Neural cell (in vitro differentiated cells): ENCODE measurements around the gene EMILIN2. TPM values are rescaled to one million over a fixed set of nuclear protein-coding genes. Genes with fewer than 3 reads are reported as not detected.

ENCODE experiments used
- H2AFZ ChIP-seq: fragments of 200-600, 300-800 bp; sonication (generic), shearing (Covaris generic); 2 replicates; pipeline ENCODE4 v1.6.0; 2014; ENCODE audit warnings: low read depth, mild to moderate bottlenecking, antibody characterized with exemption, low read length, moderate library complexity
- H3F3A ChIP-seq: fragments of 200-600 bp; shearing (Covaris generic); 2 replicates; pipeline ENCODE4 v1.6.1; 2016; ENCODE audit warnings: mild to moderate bottlenecking, moderate library complexity, mixed read lengths, antibody characterized with exemption, low read length; ENCODE audit not compliant: insufficient read depth, poor library complexity, severe bottlenecking
- H3K27ac ChIP-seq: fragments of 200-600, 300-800 bp; sonication (generic), shearing (Covaris generic); 2 replicates; pipeline ENCODE4 v1.5.1; 2014; ENCODE audit warnings: mild to moderate bottlenecking, low read length, moderate library complexity
- H3K27me3 ChIP-seq: fragments of 300-800, 200-600 bp; sonication (generic), shearing (Covaris generic); 2 replicates; pipeline ENCODE4 v1.6.0; 2014; ENCODE audit warnings: mild to moderate bottlenecking, low read depth, low read length, moderate library complexity; ENCODE audit not compliant: insufficient read depth
- H3K36me3 ChIP-seq: fragments of 300-800, 200-600 bp; sonication (generic), shearing (Covaris generic); 2 replicates; pipeline ENCODE4 v1.5.1; 2014; ENCODE audit warnings: mild to moderate bottlenecking, antibody characterized with exemption, low read length, moderate library complexity; ENCODE audit not compliant: insufficient read depth
- H3K4me2 ChIP-seq: fragments of 300-800, 200-600 bp; sonication (generic), shearing (Covaris generic); 2 replicates; pipeline ENCODE4 v1.6.0; 2014; ENCODE audit warnings: mild to moderate bottlenecking, low read length
- H3K4me3 ChIP-seq: fragments of 300-800, 200-600 bp; sonication (generic), shearing (Covaris generic); 2 replicates; pipeline ENCODE4 v1.5.1; 2014; ENCODE audit warnings: mild to moderate bottlenecking, low read length, moderate library complexity
- H3K79me2 ChIP-seq: fragments of 200-600 bp; shearing (Covaris generic); replicated peaks from 2 replicates; pipeline ENCODE4 v1.6.0; 2014; ENCODE audit warnings: mild to moderate bottlenecking, low read length, moderate library complexity; ENCODE audit not compliant: insufficient read depth
- H3K9ac ChIP-seq: fragments of 300-800, 200-600 bp; sonication (generic), shearing (Covaris generic); 2 replicates; pipeline ENCODE4 v1.6.1; 2016; ENCODE audit warnings: mild to moderate bottlenecking, low read length, mixed read lengths
- H3K9me2 ChIP-seq: fragments of 200-600 bp; shearing (Covaris generic); 2 replicates; pipeline ENCODE4 v1.6.1; 2016; ENCODE audit warnings: mild to moderate bottlenecking, low read length, mixed read lengths; ENCODE audit not compliant: insufficient read depth
- H3K9me3 ChIP-seq: fragments of 200-600, 300-800 bp; sonication (generic), shearing (Covaris generic); 2 replicates; pipeline ENCODE4 v1.6.1; 2016; ENCODE audit warnings: mild to moderate bottlenecking, mixed run types, low read length, moderate library complexity, mixed read lengths
- H4K20me1 ChIP-seq: fragments of 200-600 bp; shearing (Covaris generic); 2 replicates; pipeline ENCODE4 v1.6.1; 2016; ENCODE audit warnings: mild to moderate bottlenecking, mixed run types; ENCODE audit not compliant: insufficient read depth
- CTCF ChIP-seq: fragments of 450-650 bp; IDR thresholded peaks from 2 replicates; pipeline ENCODE4 v1.5.1; 2014; ENCODE audit warnings: antibody characterized with exemption, mild to moderate bottlenecking, moderate library complexity; ENCODE audit not compliant: poor library complexity, severe bottlenecking
- EP300 ChIP-seq: fragments of 450-650 bp; conservative IDR thresholded peaks from 2 replicates; pipeline ENCODE4 v1.6.1; 2014; ENCODE audit warnings: antibody characterized with exemption, mild to moderate bottlenecking, moderate library complexity; ENCODE audit not compliant: poor library complexity, severe bottlenecking
- EZH2 ChIP-seq: fragments of 200-600, 300-800 bp; shearing (Covaris generic), sonication (generic); IDR thresholded peaks from 2 replicates; pipeline ENCODE4 v1.6.1; 2014; ENCODE audit warnings: antibody characterized with exemption, low read length, borderline replicate concordance, mild to moderate bottlenecking; ENCODE audit not compliant: insufficient read depth, poor library complexity, severe bottlenecking
- MXI1 ChIP-seq: fragments of 450-650 bp; conservative IDR thresholded peaks from 2 replicates; pipeline ENCODE4 v1.6.1; 2014; ENCODE audit warnings: antibody characterized with exemption, mild to moderate bottlenecking; ENCODE audit not compliant: poor library complexity, severe bottlenecking
- POLR2AphosphoS5 ChIP-seq: IDR thresholded peaks from 2 replicates; pipeline ENCODE4 v1.6.1; 2012
- RAD21 ChIP-seq: fragments of 450-650 bp; conservative IDR thresholded peaks from 2 replicates; pipeline ENCODE4 v1.6.1; 2014; ENCODE audit warnings: antibody characterized with exemption, mild to moderate bottlenecking, moderate library complexity
- REST ChIP-seq: IDR thresholded peaks from 2 replicates; pipeline ENCODE4 v1.6.1; 2012; ENCODE audit warnings: borderline replicate concordance
- SMC3 ChIP-seq: fragments of 450-650 bp; conservative IDR thresholded peaks from 2 replicates; pipeline ENCODE4 v1.6.1; 2014; ENCODE audit warnings: antibody characterized with exemption, mild to moderate bottlenecking, moderate library complexity; ENCODE audit not compliant: poor library complexity
- TAF1 ChIP-seq: IDR thresholded peaks from 2 replicates; pipeline ENCODE4 v1.6.1; 2012; ENCODE audit warnings: low read depth
- polyA plus RNA-seq: library from polyadenylated mRNA; depleted of rRNA; stranded (reverse); fragments of >200 nt; gene quantifications from 2 replicates; pipeline ENCODE4 v1.2.3, GENCODE V29; 2014

EMILIN2 gene
- polyA plus RNA-seq, 1 donor from 2014 or later: not detected

- H3K9me3 ChIP-seq: no peaks in the 10 kb centered on the region
- no peaks in the 10 kb centered on the region for H3K27me3 ChIP-seq
- H3K4me3 ChIP-seq: no peak overlapping the region
- no peaks in the 10 kb centered on the region for H3F3A ChIP-seq
- H3K27ac ChIP-seq: no peak overlapping the region
- H3K9me2 ChIP-seq: no peaks in the 10 kb centered on the region
- no peaks in the 10 kb centered on the region for H3K36me3 ChIP-seq
- TF ChIP-seq POLR2AphosphoS5 (no peak), RAD21 (no peak), EP300 (no peak), CTCF (no peak), TAF1 (no peak), MXI1 (no peak), REST (no peak), EZH2 (no peak), SMC3 (no peak)
- no peak overlapping the region for H3K9ac ChIP-seq
- H3K79me2 ChIP-seq: no peaks in the 10 kb centered on the region
- H4K20me1 ChIP-seq: no peaks in the 10 kb centered on the region
- H2AFZ ChIP-seq: no peak overlapping the region
- H3K4me2 ChIP-seq: no peak overlapping the region
Measured at GRCh38 chr18:2818281-2818680, 28.5 kb upstream of the EMILIN2 start.

- Histone ChIP-seq H3K36me3 (no peaks in the 10 kb centered on the region), H3K9me3 (no peaks in the 10 kb centered on the region), H3K27ac (no peak overlapping the region), H4K20me1 (no peaks in the 10 kb centered on the region), H3K79me2 (no peaks in the 10 kb centered on the region), H2AFZ (no peak overlapping the region), H3K9me2 (no peaks in the 10 kb centered on the region), H3K4me2 (no peak overlapping the region), H3K4me3 (no peak overlapping the region), H3F3A (no peaks in the 10 kb centered on the region), H3K9ac (no peak overlapping the region), H3K27me3 (no peaks in the 10 kb centered on the region)
- TF ChIP-seq TAF1 (no peak), POLR2AphosphoS5 (no peak), RAD21 (no peak)
Measured at GRCh38 chr18:2821695-2822094, 25.1 kb upstream of the EMILIN2 start.

GRCh38 chr18:2822213-2822921 is 24.4 kb upstream of the EMILIN2 start:
- no peaks in the 10 kb centered on the region for H3K9me2 ChIP-seq
- H3K9ac ChIP-seq: no peak overlapping the region
- H3K9me3 ChIP-seq: no peaks in the 10 kb centered on the region
- H3K79me2 ChIP-seq: no peaks in the 10 kb centered on the region
- H3K36me3 ChIP-seq: no peaks in the 10 kb centered on the region
- H3K4me3 ChIP-seq: no peak overlapping the region
- TF ChIP-seq MXI1 (no peak), TAF1 (no peak), EZH2 (no peak), RAD21 (no peak), REST (no peak), CTCF (no peak), POLR2AphosphoS5 (no peak)
- no peak overlapping the region for H3K4me2 ChIP-seq
- H2AFZ ChIP-seq: no peak overlapping the region
- H3K27ac ChIP-seq: no peak overlapping the region
- H3K27me3 ChIP-seq: no peaks in the 10 kb centered on the region
- H3F3A ChIP-seq: no peaks in the 10 kb centered on the region
- H4K20me1 ChIP-seq: no peaks in the 10 kb centered on the region
